CD14-positive monocyte (primary cell): ENCODE measurements around the gene IL3. TPM values are rescaled to one million over a fixed set of nuclear protein-coding genes. Genes with fewer than 3 reads are reported as not detected.

Source experiments
- DNase-seq, 3 donors: peaks; one replicate each; pipeline ENCODE4 v3.0.0-alpha.2; 2011 to 2022
- H2AFZ ChIP-seq: 2 replicates; pipeline ENCODE4 v1.6.0; 2012; ENCODE audit warnings: mild to moderate bottlenecking, low read depth, low read length, inconsistent platforms; ENCODE audit not compliant: insufficient read depth, poor library complexity, severe bottlenecking
- H3K27ac ChIP-seq, 2 donors: 1 replicate in 1 of 2; 2 replicates in 1 of 2; pipeline ENCODE4 v1.5.1; 2012 to 2013; ENCODE audit warnings: low read length in 2 of 2, control low read depth in 1 of 2, inconsistent platforms in 1 of 2, low read depth in 1 of 2, mild to moderate bottlenecking in 1 of 2
- H3K27me3 ChIP-seq, 2 donors: one replicate each; pipeline versions ENCODE4 v1.6.0 to v1.6.1; 2011 to 2013; ENCODE audit warnings: low read length in 2 of 2; ENCODE audit not compliant: control insufficient read depth in 2 of 2, insufficient read depth in 2 of 2
- H3K36me3 ChIP-seq, 2 donors: replicated peaks in 1 of 2; 1 replicate in 1 of 2; 2 replicates in 1 of 2; pipeline versions ENCODE4 v1.5.1 to v1.6.1; 2012 to 2013; ENCODE audit warnings: low read length in 2 of 2, control low read depth in 1 of 2, inconsistent platforms in 1 of 2, mild to moderate bottlenecking in 1 of 2; ENCODE audit not compliant: insufficient read depth in 2 of 2, control insufficient read depth in 1 of 2
- H3K4me1 ChIP-seq, 2 donors: 1 replicate in 1 of 2; 2 replicates in 1 of 2; pipeline versions ENCODE4 v1.5.1 to v1.6.1; 2012 to 2013; ENCODE audit warnings: low read length in 2 of 2, control low read depth in 1 of 2, inconsistent platforms in 1 of 2, mild to moderate bottlenecking in 1 of 2, moderate library complexity in 1 of 2; ENCODE audit not compliant: insufficient read depth in 2 of 2, control insufficient read depth in 1 of 2
- H3K4me2 ChIP-seq: replicated peaks from 2 replicates; pipeline ENCODE3; 2012; ENCODE audit warnings: low read length, moderate library complexity, mild to moderate bottlenecking; ENCODE audit not compliant: poor library complexity, severe bottlenecking; ENCODE audit errors: extremely low read depth
- H3K4me3 ChIP-seq, 3 experiments: fragments of 200-600 bp in 1 of 3; sonication (generic) in 1 of 3; replicated peaks in 1 of 3; 1 replicate in 2 of 3; 2 replicates in 1 of 3; pipeline ENCODE4 v1.5.1; 2011 to 2013; ENCODE audit warnings: low read length in 3 of 3, mild to moderate bottlenecking in 3 of 3, control low read depth in 2 of 3, low read depth in 2 of 3, inconsistent platforms in 1 of 3, moderate library complexity in 1 of 3
- H3K79me2 ChIP-seq: 2 replicates; pipeline ENCODE4 v1.6.0; 2012; ENCODE audit warnings: mild to moderate bottlenecking, control low read depth, inconsistent platforms, low read length, moderate library complexity; ENCODE audit not compliant: insufficient read depth
- H3K9ac ChIP-seq: 2 replicates; pipeline ENCODE4 v1.6.0; 2017; ENCODE audit warnings: low read length, mild to moderate bottlenecking; ENCODE audit not compliant: insufficient read depth, poor library complexity, severe bottlenecking
- H3K9me3 ChIP-seq, 2 donors: replicated peaks in 1 of 2; 1 replicate in 1 of 2; 2 replicates in 1 of 2; pipeline versions ENCODE4 v1.5.1 to v1.6.1; 2012 to 2013; ENCODE audit warnings: low read length in 2 of 2, control low read depth in 1 of 2; ENCODE audit not compliant: control insufficient read depth in 1 of 2, insufficient read depth in 1 of 2
- H4K20me1 ChIP-seq: 2 replicates; pipeline ENCODE4 v1.6.0; 2012; ENCODE audit warnings: mild to moderate bottlenecking, low read length, control low read depth, moderate library complexity; ENCODE audit not compliant: insufficient read depth
- H3K27ac Mint-ChIP-seq, 7 donors: one replicate each; pipeline ENCODE4 v1.8.0; 2020; ENCODE audit warnings: mild to moderate bottlenecking in 7 of 7, mixed read lengths in 7 of 7, moderate library complexity in 6 of 7, inconsistent platforms in 2 of 7
- H3K27me3 Mint-ChIP-seq, 3 donors: one replicate each; pipeline ENCODE4 v1.8.0; 2021 to 2022; ENCODE audit warnings: low read depth in 3 of 3, mild to moderate bottlenecking in 3 of 3, mixed read lengths in 3 of 3, moderate library complexity in 3 of 3, inconsistent platforms in 1 of 3
- H3K36me3 Mint-ChIP-seq, 2 donors: one replicate each; pipeline ENCODE4 v1.8.0; 2020; ENCODE audit warnings: mixed read lengths in 2 of 2, inconsistent platforms in 1 of 2, mild to moderate bottlenecking in 1 of 2
- H3K4me1 Mint-ChIP-seq: one replicate; pipeline ENCODE4 v1.8.0; 2020; ENCODE audit warnings: mild to moderate bottlenecking, mixed read lengths
- H3K4me3 Mint-ChIP-seq, 2 donors: one replicate each; pipeline ENCODE4 v1.8.0; 2020; ENCODE audit warnings: mild to moderate bottlenecking in 2 of 2, mixed read lengths in 2 of 2, moderate library complexity in 1 of 2
- H3K9me3 Mint-ChIP-seq, 7 donors: one replicate each; pipeline ENCODE4 v1.8.0; 2020 to 2022; ENCODE audit warnings: mixed read lengths in 7 of 7, mild to moderate bottlenecking in 6 of 7, moderate library complexity in 6 of 7, inconsistent platforms in 2 of 7
- WGBS: methylation state at CpG from one replicate; pipeline ENCODE4 v1.1.5; 2013; ENCODE audit warnings: missing lambda C conversion rate; ENCODE audit not compliant: insufficient coverage; 5-methylcytosine and 5-hydroxymethylcytosine counted together
- intact Hi-C, 2 donors: fragments of 100-400 bp; cut with micrococcal nuclease; formaldehyde crosslinking; loops; one replicate each; pipeline versions ENCODE4 v1.15.0 to v1.15.1; 2023
- polyA plus RNA-seq, 3 donors: library from polyadenylated mRNA; depleted of rRNA in 1 of 3; unstranded in 2 of 3; stranded (reverse) in 1 of 3; fragments of 300-500 nt in 2 of 3; fragments of >200 nt in 1 of 3; fragmentation: Illumina TruSeq in 2 of 3; gene quantifications; 1 replicate in 2 of 3; 2 replicates in 1 of 3; pipeline ENCODE4 v1.2.3, GENCODE V29; 2012 to 2021
- TF ChIP-seq, protein P1 (sequence below): fragments of 200-600 bp; IDR thresholded peaks from one replicate; pipeline ENCODE4 v1.8.0; 2022; ENCODE audit warnings: antibody characterized with exemption, mild to moderate bottlenecking

The IL3 gene
- polyA plus RNA-seq, 3 donors, result not detected

DNA sequence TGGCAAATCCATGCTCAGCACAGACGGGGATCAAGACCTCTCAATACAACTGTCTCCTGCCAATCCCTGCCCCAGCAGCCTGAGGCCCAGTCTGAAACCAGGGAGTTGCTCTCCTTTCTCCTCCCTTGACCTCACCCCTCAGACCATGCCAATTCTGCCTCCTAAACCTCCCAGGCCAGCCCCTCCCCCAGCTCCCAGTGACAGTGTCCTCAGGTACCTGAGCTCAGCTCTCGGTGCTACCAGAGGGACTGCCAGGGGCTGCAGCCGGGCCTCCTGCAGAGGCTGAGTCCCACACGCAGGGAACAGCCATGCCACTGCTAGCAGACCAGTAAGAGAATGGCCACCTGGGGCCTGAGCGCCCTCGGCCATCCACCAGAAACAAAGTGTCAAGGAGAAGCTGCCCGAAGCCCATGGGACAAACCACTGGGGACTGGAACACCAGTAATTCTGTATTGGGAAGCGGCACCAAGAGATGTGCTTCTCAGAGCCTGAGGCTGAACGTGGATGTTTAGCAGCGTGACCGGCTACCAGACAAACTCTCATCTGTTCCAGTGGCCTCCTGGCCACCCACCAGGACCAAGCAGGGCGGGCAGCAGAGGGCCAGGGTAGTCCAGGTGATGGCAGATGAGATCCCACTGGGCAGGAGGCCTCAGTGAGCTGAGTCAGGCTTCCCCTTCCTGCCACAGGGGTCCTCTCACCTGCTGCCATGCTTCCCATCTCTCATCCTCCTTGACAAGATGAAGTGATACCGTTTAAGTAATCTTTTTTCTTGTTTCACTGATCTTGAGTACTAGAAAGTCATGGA lies 557 bp upstream of the IL3 start:
- Histone ChIP-seq H4K20me1 (no peaks in the 10 kb centered on the region), H3K27ac (no peak overlapping the region), H3K36me3 (no peaks in the 10 kb centered on the region), H3K4me3 (no peak overlapping the region), H3K4me2 (no peak overlapping the region), H3K4me1 (no peaks in the 10 kb centered on the region), H2AFZ (no peak overlapping the region), H3K9me3 (no peaks in the 10 kb centered on the region), H3K79me2 (no peaks in the 10 kb centered on the region), H3K27me3 (no peaks in the 10 kb centered on the region), H3K9ac (no peak overlapping the region)
- Mint-ChIP-seq H3K36me3 (no peaks in the 10 kb centered on the region), H3K9me3 (no peaks in the 10 kb centered on the region), H3K27ac (no peak overlapping the region), H3K27me3 (peaks cover 6 to 7% (median 6%) of the 10 kb centered on the region in 3 donors), H3K4me3 (no peak overlapping the region), H3K4me1 (no peaks in the 10 kb centered on the region)
- DNase-seq, result peak in 1 of 3 donors; percentile 0
- TF ChIP-seq, protein P1, sequence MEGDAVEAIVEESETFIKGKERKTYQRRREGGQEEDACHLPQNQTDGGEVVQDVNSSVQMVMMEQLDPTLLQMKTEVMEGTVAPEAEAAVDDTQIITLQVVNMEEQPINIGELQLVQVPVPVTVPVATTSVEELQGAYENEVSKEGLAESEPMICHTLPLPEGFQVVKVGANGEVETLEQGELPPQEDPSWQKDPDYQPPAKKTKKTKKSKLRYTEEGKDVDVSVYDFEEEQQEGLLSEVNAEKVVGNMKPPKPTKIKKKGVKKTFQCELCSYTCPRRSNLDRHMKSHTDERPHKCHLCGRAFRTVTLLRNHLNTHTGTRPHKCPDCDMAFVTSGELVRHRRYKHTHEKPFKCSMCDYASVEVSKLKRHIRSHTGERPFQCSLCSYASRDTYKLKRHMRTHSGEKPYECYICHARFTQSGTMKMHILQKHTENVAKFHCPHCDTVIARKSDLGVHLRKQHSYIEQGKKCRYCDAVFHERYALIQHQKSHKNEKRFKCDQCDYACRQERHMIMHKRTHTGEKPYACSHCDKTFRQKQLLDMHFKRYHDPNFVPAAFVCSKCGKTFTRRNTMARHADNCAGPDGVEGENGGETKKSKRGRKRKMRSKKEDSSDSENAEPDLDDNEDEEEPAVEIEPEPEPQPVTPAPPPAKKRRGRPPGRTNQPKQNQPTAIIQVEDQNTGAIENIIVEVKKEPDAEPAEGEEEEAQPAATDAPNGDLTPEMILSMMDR, result no peak
- WGBS, result 94% methylated on average over 12 of the region's 13 CpGs
- intact Hi-C loops, result no loop called here

DNA sequence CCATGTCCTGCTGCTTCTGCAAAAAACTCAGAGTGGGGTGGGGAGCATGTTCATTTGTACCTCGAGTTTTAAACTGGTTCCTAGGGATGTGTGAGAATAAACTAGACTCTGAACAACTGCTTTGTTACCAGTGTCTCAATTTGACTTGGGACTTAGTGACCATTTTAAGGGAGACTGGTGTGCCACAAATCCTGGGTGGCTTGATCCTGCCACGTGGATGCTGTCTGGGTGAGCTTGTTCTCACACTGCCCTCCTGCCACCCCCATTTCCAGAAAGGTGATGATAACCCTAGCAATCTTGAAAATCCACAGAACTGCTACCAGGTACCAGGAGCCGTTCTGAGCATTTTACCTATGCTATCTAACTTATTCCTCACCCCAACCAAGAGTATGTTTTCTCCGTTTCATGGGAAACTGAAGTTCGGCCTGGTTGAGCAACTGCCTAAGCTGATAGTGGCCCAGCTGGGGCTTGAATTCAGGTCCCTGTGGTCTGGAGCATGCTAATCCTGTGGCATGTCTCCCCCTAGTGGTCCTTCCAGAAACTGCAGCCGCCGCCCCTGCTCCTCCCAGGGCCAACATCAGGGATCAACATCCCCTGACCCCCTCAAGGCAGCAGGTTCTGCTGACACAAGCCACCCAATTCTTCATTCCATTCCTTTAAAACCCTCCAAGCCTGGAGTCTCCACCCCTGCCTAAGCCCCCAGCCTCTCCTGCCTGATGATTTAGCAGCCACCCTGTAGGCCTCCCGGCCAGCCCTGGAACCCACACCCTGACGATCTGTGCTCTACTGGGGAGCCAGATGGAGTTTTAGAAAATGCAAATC lies 2.8 kb downstream of the IL3 start:
- H3K27me3 ChIP-seq, result peaks cover 0 to 12% of the 10 kb centered on the region in 2 donors
- no peaks in the 10 kb centered on the region for H3K9me3 Mint-ChIP-seq
- no peak overlapping the region for H3K27ac ChIP-seq
- intact Hi-C loops, result no loop called here
- H3K9me3 ChIP-seq, result no peaks in the 10 kb centered on the region
- no peaks in the 10 kb centered on the region for H3K4me1 Mint-ChIP-seq
- H3K9ac ChIP-seq, result no peak overlapping the region
- 38% methylated on average over 9 of the region's 9 CpGs for WGBS
- H3K79me2 ChIP-seq, result no peaks in the 10 kb centered on the region
- DNase-seq, result peak; percentile 31 to 62 (median 59)
- no peaks in the 10 kb centered on the region for H3K36me3 Mint-ChIP-seq
- H3K4me1 ChIP-seq, result no peaks in the 10 kb centered on the region
- peaks cover 14 to 26% (median 25%) of the 10 kb centered on the region in 3 donors for H3K27me3 Mint-ChIP-seq
- H3K36me3 ChIP-seq, result no peaks in the 10 kb centered on the region
- H3K4me3 Mint-ChIP-seq, result no peak overlapping the region
- no peak overlapping the region for H3K4me3 ChIP-seq
- H3K4me2 ChIP-seq, result no peak overlapping the region
- no peaks in the 10 kb centered on the region for H4K20me1 ChIP-seq
- no peak overlapping the region for H2AFZ ChIP-seq
- TF ChIP-seq, protein P1, result peak; percentile 97
- H3K27ac Mint-ChIP-seq, result peak overlapping the region in 2 of 7 donors; percentile 9 to 85
